COR-L47 (cell line): ENCODE data around the gene ANO10.
"Not testable (repeated sequence)": the region's sequence is repeated elsewhere in the genome, so short reads cannot be mapped to it uniquely, and the experiment has no call there.

Experiments used
- DNase-seq: peaks from one replicate; lab custom pipeline; 2025; lab: John Stamatoyannopoulos, UW

ANO10 gene

DNA sequence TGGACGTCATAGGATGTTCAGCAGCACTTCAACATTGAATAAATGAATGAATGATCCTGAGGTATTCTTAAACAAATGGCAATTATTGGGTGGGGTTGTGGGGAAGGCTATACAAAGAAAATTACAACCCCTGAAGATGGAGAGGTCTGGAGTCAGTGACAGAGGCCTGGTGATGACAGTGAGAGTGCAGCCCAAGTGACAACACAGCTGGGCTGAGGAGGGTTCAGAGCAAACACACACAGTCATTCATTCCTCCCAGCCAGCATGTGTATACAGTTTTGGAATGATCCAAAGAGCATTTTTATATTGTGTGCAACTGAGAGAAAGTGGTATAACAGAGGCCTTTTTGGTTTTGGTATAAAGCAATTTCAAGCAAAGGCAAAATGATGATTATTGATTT is 148.1 kb downstream of the ANO10 start:
- DNase-seq = no peak

DNA sequence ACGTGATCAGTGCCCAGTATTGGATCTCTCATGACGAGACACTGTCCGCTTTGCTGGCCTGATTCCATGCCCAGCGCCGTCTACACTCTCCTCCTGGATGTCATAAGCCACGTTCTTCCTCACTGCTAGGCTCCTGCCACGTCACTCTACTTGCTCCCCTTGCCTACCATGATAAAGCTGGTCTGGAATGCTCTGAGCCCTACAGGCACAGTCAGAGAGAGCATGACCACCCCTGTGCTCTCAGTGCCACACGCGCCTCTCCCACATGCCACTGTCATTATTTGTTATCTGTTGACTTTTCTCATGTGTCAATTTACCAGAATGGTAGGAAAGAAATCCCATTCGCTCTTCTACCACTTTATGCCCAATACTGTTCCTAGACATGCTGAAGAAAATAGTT is 148.6 kb downstream of the ANO10 start:
- no peak for DNase-seq

DNA sequence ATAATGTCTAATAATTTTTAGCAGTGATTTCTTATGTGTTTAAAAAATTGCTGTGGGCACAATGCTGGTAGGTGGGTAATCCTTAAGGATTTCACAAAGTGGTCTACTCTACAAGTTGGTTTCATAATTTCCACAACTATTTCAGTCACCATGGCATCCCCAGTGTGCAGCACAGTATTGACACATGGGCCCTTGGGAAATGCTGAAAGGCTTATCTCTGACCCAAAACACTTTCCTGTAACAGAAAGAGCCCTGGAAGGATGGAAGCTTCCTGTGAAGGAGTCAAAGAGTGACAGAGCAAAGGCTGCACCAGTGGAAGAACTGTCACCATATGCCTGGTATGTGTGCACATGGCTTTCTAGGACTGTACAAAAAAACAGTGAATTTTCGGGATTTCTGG is 153.7 kb downstream of the ANO10 start:
- DNase-seq = no peak

DNA sequence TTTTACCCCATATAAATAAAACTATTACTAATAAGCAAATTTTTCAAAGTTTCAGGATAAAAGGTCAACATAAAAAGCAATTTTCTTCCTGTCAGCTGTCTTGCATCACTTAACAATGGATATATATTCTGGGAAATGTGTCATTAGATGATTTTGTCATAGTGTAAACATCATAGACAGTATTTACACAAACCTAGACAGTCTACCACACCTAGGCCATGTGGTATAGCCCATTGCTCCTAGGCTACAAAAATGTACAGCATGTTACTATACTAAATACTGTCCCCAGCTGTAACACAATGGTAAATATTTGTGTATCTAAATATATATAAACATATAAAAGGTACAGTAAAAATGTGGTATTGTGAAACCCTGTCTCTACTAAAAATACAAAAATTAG is 156.7 kb downstream of the ANO10 start:
- DNase-seq = no peak

DNA sequence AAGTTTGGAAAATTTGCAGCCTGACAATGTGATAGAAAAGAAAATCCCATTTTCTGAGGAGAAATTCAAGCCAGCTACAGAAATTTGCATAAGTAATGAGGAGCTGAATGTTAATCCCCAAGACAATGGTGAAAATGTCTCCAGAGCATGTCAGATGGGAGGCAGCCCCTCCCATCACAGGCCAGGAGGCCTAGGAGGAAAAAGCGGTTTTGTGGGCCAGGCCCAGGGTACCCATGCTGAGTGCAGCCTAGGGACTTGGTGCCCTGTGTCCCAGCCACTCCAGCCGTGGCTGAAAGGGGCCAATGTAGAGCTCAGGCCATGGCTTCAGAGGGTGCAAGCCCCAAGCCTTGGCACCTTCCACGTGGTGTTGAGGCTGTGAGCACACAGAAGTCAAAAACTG is 159.2 kb downstream of the ANO10 start:
- DNase-seq = not testable (repeated sequence)

DNA sequence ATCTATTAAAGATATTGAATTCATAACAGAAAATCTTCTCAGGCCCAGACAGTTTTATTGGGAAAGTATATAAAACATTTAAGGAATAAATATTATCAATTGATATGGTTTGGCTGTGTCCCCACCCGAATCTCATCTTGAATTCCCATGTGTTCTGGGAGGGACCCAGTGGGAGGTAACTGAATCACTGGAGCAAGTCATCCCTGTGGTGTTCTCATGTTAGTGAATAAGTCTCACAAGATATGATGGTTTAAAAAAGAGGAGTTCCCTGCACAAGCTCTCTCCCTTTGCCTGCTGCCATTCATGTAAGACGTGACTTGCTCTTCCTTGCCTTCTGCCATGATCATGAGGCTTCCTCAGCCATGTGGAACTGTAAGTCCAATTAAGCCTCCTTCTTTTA is 160.5 kb downstream of the ANO10 start:
- DNase-seq = no peak

DNA sequence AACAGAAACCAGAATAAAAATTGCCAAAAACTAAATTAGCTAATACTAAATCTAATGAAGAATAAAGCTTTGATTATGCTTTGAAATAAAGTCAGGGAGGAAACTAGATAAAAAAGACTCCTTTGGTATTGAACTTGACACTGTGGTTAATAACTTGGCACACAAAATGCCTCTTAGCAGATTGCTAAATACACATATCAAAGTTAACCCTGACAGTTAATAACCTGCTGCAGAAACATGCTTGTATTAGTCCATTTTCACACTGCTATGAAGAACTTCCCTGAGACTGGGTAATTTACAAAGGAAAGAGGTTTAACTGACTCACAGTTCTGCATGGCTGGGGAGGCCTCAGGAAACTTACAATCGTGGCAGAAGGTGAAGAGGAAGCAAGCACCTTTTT is 164.8 kb downstream of the ANO10 start:
- not testable (repeated sequence) for DNase-seq

DNA sequence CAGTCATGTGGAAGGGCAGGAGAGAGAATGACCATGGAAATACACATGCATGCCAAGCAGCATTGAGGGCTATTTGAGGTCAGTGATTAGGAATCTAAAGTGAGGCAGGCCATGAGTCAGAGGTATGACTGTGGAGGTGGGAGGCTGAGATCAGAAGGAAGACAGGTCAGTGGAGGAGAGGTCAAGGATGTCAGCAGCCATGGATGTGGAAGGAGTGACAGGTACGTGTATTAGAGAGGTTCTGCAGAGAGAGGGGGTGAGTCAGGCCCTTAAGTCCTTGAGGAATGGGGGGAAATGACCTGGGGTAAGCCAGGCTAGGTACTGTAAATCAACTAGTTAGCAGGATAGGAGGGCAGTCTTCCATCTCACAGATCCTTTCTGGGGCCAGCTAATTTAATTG is 166.6 kb downstream of the ANO10 start:
- no peak for DNase-seq

DNA sequence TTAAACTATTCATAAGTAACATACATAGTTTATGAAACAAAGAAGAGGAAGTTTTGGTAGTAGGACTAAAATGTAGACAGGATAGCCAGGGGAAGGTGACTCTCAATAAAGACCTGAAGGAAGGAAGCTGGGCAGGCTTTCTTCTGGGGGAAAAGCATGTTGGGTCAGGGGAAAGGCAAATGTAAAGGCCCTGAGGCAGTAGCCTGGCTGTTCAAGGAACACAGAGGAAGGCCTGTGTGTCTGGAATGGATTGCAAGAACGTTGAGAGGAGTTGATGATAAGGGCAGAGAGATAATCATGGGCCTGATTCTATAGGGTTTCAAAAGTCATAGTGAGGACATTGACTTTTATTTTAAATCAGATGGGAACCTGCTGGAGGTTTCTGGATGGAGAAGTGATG is 167.8 kb downstream of the ANO10 start:
- DNase-seq = no peak

DNA sequence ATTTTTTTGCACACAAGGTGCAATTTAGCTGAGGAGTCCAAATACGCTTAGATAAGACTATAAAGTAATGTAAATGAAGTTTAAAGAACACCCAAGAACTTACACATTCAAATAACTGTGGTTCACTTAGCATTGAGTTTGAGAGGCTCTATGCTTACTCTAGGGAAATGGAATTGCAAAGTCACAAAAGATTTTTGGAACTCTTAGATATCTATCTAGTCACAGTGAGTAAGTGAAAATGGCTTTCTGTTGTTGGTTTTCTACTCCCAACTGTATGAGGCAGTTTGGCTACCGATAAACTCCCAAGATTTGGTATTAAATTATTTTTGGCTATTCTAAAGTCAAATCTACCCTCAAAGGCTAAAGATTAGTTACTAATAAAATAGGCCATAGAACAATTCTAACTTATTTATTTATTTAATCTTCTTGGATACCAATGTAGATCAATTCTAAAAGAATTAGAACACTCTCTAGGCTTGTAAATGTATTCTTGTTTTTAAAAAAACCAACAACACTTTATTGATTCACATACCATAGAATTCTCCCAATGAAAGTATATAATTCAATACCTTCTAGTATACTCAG is 170.0 kb downstream of the ANO10 start:
- no peak for DNase-seq

DNA sequence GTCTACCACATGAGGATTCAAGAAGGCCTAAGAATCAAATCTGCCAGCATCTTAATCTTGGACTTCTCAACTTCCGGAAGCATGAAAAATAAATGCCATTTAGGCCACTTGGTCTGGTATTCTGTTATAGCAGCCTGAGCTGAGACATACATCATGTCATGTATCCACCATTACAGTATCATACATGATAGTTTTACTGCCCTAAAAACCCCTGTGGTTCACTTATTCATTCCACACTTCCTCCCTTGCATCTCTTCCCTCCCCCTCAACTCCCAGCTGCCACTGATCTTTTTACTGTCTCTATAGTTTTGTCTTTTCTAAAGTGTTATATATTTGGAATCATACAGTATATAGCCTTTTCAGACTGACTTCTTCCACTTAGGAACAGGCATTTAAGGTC is 173.7 kb downstream of the ANO10 start:
- no peak for DNase-seq

DNA sequence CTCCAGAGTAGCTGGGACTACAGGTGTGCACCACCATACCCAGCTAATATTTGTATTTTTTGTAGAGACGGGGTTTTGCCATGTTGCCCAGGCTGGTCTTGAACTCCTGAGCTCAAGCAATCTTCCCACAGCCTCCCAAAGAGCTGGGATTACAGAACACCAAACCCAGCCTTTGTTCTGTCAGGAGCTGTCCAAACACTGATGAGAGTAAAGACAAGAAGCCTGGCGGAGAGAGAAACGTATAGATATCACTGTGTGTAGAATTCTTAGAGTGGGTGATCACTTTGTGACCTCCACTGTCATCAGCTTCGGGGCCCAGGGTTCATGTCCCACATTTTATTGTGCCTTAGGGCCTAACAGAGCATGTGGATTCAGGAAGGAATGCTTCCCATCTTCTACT is 176.0 kb downstream of the ANO10 start:
- no peak for DNase-seq

DNA sequence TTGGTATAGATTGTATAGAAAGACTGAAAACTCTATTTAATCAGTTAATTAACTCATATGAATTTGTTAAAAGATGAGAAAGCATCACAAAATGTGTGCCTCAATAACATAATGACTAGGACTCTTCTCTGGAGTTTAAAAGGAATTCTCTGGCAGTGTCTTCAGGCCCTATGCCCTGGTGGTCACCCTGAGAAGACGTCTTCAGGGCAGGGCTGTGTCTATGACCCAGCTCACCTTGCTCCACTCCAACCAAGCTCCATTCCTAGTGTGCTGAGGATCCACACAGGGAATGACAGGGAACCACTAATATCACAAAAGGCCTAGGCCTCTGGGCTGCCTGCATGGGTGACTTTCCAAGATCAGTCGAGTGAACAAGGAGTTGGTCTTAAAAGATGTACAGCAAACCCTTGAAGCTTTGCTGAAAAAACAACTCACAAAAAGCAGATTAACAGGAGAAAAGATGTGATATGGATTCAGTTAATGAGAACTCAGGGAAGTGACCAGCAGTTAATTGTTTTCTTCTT is 178.9 kb downstream of the ANO10 start:
- DNase-seq = no peak

DNA sequence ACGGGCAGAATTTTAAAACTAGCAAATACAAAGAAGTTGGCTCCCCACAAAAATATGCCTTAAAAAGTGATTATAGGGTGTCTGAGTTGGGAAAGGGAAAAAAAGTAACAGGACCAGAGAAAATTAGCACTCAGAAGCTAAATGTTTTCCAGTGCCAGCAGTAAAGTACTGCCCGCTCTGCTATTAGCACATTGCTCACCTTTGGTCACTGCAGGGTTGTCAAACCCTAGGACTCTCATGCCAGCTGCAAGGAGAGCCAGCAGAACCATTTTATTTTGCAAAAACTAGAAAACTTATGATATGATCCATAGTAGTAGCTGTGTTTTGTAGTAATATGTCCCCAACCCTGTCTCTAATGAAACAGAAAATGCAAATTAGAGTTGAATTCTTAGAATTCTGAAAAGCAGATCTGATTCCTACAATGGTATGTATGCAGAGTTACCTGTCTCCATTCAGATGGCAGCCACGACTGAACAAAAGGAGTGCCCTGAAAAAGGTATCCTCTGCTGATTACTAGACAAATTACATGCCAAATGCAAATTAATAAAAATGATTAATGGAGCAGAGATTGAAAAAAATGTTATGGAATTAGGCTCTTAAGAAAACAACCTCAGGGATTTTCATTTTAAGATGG is 185.2 kb downstream of the ANO10 start:
- DNase-seq = no peak

DNA sequence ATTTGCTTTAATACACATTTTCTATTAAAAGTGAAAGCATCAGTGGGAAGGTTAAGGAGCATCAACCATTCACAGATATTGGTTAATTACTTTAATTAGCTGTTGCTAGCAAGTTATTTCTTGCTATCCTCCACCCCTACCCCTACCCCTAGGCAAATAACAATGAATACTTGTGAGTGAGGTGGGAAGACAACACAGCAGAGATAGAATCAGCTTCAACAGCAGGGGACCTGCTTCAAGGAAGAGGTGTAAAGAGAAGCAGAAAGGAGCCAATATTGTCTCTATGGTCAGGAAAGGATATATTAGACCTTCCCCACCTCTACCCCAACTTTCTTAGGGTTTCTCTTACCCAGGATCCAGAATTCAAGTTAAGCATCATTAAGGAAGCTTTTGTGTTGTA is 186.1 kb downstream of the ANO10 start:
- DNase-seq = no peak

DNA sequence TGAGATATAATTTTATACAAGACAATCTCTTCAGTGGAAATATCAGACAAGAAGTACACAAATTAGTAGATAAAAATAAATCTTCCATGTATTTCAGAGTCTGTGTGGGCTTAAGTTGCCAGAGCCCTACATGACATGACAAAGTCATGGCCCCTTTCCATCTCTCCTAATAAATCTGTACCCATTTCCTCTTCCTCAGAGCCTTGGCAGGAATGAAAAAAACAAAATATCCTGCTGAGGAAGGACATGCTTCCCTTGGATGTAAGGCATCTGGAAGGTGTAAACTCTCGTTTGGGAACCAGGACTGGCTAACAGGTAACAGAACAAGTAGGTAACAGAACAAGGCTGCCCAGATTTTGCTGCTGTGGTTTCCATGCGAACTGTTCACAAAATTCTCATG is 187.4 kb downstream of the ANO10 start:
- DNase-seq = no peak

DNA sequence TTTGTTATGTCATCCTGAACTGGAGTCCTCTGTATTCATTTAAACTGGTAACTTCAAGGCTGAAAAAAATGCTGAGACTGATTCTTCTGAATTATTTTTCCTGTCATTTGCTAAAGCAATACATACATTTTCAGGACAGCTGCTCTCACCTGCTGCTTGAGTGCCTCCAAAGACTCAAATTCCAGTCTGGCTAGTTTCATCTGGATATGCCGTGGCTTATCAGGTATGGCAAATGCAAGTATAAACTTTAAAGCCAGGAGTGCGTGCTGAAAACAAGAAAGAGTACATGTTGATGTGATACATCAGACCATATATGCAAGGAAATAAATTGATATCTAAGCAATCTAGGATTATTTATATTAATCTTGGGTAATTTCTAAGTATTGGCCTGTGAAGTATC is 189.3 kb downstream of the ANO10 start:
- DNase-seq = no peak

DNA sequence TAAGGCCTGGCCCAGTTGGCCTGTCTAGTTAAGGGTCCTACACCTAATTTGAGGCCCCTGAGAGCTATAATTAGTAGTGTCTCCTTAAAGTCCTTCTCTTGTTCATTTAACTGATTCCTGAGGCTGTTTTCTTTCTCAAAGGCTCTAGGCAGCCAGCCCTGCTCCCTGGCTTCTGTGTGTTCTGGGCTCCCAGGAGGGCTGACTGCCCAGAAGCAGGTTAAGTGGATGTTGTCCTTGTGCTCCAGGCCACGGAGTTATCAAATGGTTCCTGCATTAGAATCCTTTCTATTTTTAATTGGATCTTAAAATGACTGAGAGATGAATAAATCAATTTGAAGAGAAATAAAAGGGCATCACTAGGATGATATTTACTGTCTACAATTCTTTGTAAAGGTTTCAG is 195.4 kb downstream of the ANO10 start:
- no peak for DNase-seq

DNA sequence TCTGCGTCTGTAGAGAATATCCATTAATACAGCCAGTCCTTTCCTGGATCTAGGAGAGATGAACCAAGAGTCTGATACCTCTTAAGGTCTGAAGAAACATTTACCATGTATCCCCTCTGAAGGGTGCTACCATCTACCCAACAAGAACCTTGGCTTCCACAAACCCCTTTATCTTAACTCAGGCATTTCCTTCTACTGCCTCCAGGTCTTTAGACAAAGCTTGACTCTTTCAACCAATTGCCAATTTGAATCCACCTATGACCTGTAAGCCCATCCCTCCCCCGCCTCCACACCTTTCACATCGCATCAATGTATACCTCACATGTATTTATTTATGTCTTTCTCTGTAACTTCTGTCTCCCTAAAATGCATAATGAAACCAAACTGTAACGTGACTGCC is 196.0 kb downstream of the ANO10 start:
- DNase-seq = no peak

DNA sequence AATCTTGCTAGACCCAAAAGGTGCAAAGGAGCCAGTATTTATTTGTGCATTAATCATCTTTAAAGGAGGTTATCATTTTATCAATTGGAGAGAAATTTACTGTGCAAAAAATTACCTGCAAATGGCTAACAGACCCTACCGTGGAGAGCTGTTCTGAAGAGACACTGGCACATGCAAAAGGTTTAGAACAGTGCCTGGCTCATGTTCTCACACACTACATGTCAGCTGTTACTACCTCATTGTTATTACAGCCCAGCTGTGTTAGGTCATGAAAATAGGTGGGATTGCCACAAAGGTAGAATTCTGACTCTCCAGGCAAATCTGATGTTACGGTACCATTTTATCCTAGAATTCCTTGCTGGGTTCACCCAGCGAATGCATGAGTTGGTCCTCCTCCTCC is 198.2 kb downstream of the ANO10 start:
- DNase-seq = no peak

DNA sequence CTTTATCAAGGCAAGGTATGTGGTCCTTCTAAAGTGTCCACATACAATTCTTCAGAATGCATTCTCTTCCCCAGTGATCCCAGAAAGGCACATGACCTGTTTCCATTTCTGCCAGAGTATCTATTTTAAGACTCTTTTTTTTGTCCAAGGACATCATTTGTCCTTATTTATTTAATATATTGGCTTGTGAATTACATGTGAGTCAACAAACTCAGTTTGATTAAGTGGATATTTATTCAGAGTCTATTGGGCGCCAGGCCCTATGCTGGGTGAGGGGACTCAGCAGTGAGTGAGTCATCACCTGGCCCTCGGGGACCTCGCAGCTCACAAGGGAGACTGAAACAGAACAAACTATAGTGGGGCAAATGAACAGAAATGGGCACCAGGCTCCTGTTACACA is 198.7 kb downstream of the ANO10 start:
- no peak for DNase-seq

DNA sequence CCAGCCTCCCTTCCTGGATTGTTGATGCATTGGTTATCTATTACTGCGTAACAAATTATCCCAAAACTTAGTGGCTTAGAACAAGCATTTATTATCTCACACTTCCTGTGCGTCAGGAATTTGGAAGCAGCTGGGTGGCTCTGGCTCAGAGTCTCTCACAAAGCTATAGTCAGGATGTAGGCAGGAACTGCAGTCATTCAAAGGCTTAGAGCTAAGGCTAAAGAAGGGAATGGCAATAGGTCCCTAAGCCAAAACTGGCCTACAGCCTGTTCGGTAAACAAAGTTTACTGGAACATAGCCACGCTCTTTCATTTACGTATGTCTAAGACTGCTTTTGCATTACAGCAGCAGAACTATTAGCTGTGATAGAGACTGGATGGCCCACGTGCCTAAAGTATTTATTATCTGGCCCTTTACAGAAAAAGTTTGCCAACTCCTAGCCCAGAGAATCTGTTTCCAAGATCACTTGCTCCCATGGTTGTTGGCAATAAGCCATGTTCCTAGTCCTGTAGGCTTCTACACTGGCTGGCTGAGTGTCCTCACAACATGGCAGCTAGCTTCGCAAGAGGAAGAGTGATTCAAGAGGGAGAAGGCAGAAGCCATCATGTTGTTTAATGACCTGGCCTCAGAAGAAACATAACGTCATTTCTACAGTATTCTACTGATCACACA is 203.1 kb downstream of the ANO10 start:
- DNase-seq = no peak

DNA sequence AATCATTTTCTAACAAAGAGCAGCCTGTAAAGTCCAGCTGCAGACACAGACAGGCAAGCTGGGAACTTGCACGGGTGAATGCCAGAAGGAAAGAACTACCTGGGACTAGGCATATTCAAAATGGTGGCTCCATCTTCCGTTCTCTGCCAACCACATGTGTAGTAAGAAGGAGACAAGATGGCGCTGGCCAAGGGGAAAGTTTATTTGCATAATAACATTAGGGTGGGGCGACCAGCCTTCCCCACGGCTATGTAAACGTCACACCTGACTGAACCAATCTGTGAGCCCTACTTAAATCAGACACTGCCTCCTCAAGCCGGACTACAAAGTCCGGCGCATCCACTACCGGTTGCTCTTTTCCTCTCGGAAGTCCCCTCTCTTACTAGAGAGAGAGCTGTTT is 204.7 kb downstream of the ANO10 start:
- DNase-seq = no peak

DNA sequence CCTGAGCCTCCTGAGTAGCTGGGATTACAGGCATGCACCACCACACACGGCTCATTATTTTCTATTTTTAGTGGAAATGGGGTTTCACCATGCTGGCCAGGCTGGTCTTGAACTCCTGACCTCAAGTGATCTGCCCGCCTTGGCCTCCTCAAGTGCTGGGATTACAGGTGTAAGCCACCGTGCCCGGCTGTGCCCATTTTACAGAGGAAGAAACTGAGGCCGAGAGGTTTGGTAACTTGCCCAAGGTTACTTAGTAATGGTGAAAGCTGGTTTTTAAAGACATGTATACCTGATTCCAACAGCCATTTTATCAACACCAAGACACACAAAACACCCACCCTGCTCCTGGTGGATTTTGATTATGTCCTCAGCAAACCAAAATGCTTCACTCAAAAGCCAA is 206.7 kb downstream of the ANO10 start:
- DNase-seq = no peak
